Hepatocyte (in vitro differentiated cells): ENCODE results near the gene SERPINE1.

Source experiments
- CTCF ChIP-seq: fragments of 200-600 bp; sonication (generic); IDR thresholded peaks from 2 replicates; pipeline ENCODE4 v1.5.1; 2016; ENCODE audit warnings: antibody characterized with exemption, mild to moderate bottlenecking; ENCODE audit not compliant: poor library complexity
- EZH2 ChIP-seq: fragments of 200-600 bp; sonication (generic); IDR thresholded peaks from 2 replicates; pipeline ENCODE4 v1.6.1; 2016; ENCODE audit warnings: antibody characterized with exemption, mild to moderate bottlenecking, borderline replicate concordance
- EZH2phosphoT487 ChIP-seq: fragments of 200-600 bp; sonication (generic); IDR thresholded peaks from one replicate; pipeline ENCODE4 v1.6.1; 2018; ENCODE audit warnings: antibody characterized with exemption, mild to moderate bottlenecking, low read depth, moderate library complexity; ENCODE audit not compliant: unreplicated experiment, severe bottlenecking

DNA sequence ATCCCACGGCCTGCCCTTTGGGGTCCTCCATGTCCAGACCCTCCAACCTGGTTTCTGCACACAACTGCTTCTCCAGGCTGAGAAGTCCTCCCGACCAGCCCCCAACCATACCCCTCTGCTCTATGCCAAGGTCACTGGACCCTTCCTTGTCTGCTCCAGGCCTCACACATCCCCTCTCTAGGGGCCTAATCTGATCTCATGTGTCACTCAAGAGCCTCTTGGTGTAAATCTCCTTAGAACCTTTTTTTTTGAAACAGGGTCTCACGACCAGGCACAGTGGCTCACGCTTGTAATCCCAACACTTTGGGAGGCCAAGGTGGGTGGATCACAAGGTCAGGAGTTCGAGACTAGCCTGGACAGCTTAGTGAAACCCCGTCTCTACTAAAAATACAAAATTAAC, 17.5 kb upstream of the SERPINE1 start:
- TF ChIP-seq CTCF = no peak
- no peak for TF ChIP-seq EZH2
- TF ChIP-seq EZH2phosphoT487 = no peak
